ENCODE results near the gene SCGB3A2. TPM values are rescaled to one million over a fixed set of nuclear protein-coding genes. Genes with fewer than 3 reads are reported as not detected.
A peak's percentile ranks its signal among the peaks of the same experiment; 100 is the strongest.
"Not testable (repeated sequence)": the region's sequence is repeated elsewhere in the genome, so short reads cannot be mapped to it uniquely, and the experiment has no call there.

SCGB3A2 gene
- total RNA-seq, 1 donor from 2014 or later, result not detected

DNA sequence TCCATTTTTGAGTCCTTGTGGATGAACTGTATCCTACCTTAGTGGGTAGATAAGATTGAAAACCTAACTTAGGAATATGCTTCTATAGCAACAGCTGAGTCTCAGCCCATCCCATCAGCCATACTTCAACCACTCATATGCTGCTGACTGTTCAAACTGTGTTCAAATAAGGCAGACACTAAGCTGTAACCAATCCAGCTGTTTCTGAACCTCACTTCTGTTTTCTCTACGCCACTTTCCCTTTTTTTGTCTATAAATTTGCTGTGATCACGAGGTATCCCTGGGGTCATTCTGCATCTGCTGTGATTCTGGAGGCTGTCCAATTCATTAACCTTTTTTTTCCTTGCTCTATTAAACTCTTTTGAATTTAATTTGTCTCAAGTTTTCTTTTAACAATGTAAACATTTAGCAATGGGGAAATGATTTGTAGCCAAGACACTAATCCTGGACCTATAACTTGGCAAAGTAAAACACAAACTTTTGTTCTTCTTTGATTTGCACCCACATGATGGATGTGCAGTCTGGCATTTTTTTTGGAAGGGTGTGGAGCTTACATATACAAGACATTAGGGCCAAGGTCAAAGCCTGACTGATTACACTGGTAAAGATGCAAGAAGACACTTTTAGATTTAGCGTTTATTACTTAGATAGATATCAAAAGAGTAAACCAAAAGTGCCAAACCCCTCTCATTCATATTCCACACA lies 14.9 kb upstream of the SCGB3A2 start:
- DNase-seq, result no peak

- no peak for DNase-seq
Observed at GRCh38 chr5:147869112-147869511, 9.4 kb upstream of the SCGB3A2 start.

- DNase-seq, result not testable (repeated sequence)
Observed at GRCh38 chr5:147869892-147870291, 8.6 kb upstream of the SCGB3A2 start.

- DNase-seq, result not testable (repeated sequence)
Observed at GRCh38 chr5:147871980-147872549, 6.4 kb upstream of the SCGB3A2 start.

DNA sequence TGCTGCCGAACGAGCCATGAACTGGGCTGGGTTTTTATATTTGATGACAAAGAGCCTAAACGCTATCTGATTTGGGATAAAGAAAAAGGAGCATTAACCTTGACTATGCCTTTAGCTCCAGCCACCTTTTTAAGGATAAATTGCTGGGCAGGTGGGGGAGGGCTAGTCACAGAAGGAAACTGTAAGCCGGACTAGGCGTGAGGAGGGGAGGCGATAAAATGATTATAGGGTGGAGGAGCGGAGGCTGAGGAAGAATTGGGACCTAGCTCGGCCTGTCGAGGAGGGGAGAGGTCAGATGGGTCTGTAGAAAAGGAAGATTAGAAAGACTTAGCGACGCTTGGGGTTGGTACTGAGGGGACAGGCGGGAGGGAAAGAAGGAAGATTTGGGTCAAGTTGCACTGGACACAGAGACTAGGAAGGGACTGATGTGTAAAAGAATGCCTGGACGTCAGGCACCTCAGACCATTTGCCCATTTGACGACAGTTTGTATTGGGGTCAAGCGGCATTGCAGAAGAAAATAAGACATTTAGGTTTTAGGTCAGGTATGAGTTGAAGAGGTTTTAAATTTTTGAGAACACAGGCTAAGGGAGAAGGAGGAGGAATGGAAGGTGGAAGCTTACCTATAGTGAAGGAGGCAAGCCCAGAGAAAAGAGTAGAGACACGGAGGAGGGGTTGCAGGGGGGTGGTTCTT lies 5.6 kb upstream of the SCGB3A2 start:
- not testable (repeated sequence) for DNase-seq

- DNase-seq, result not testable (repeated sequence)
Observed at GRCh38 chr5:147874118-147874875, 4.2 kb upstream of the SCGB3A2 start.

- no peak for DNase-seq
Observed at GRCh38 chr5:147874910-147875367, 3.6 kb upstream of the SCGB3A2 start.

DNA sequence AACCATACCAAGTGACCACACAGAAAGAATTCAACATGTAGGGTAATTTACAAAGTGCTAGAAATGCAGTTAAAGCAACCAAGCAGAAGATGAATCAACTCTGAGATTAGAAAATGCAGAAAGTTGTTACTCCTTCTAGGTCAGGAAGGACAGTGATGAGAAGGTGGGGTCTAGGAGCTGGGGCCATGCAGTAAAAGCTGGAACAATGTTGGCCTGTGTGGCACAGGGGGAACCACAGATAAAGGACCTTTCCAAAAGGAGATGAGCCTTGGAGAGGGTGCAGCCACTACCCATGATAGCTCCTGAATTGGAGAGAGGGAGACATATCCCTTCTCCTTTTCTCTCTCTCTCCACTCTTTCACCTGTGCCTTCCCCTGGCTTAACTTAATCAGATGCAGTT lies 2.4 kb upstream of the SCGB3A2 start:
- no peak for DNase-seq

GRCh38 chr5:147876626-147877025 lies 1.9 kb upstream of the SCGB3A2 start:
- DNase-seq, result no peak

DNA sequence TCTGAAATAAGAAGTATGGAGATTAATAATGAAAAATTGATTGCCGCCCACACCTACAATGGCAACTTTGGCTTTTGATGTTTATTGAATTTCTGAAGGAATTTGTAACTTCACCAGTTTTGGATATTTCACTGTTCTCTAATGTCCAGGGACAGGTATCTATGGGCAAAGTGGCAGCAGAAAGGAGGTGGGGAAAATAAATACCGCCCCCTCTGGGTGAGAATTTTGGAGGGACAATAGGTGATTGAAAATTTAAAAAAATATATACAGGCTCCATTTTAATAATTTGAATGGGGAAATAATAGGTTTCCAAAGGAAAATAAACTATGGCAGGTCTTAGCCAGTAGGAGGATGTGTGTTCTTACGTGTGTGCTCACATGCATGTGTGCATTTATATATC lies 1.3 kb downstream of the SCGB3A2 start:
- DNase-seq, result no peak

GRCh38 chr5:147880487-147880886 lies 2.0 kb downstream of the SCGB3A2 start:
- DNase-seq, result no peak

DNA sequence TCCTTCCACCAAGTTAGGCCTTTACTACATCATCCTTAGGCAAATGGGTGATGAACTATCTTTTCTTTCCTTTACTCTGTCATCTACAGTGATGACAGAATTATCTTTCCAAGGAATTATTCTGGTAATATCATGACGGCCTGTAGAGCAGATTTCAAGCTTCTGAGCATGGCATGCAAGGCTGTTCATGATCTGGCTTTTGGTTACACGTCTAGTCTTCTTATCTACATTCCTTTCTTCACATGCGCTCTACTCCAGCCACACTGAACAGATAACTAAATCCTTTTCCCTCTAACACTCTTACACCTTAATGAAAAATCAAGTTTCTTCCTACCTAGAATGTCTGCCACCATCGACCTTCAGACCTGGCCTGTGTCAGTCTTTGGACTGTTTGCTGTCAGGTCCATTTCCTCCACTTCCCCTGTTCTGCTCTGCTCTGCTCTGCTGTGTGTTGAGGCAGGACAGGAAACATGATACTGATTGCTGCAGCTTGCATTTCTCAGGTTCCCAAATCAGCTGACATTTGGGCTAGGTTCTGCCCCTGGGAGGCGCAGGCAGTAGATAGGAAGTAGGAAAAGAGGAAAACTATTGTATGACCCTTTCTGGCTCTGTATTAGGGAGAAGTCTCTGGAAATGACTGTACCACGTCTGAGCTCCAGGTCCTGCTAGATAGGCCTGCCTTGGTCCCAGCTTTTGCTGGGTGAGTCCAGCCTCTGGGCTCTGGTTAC lies 4.2 kb downstream of the SCGB3A2 start:
- DNase-seq, result no peak

- DNase-seq, result peak; percentile 72
Observed at GRCh38 chr5:147887026-147887627, 8.6 kb downstream of the SCGB3A2 start.

DNA sequence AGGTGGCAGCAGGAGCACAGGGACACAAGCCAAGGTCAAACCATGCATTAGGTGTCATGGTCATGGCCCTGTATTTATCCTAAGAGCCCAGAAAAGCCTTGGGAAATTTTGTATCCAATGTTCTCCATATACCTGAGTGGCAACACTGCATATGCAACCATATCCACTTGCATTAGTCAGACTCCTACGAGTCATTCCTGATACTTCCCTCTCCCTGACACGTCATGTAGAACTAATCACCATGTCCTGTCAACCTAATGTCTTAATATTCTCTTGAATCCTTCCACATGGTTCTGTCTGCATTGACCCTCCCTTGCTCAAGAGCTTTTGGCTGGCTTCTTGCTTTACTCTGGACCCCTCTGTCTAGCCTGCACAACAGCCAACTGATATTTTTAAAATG lies 9.4 kb downstream of the SCGB3A2 start:
- peak; percentile 7 for DNase-seq

DNA sequence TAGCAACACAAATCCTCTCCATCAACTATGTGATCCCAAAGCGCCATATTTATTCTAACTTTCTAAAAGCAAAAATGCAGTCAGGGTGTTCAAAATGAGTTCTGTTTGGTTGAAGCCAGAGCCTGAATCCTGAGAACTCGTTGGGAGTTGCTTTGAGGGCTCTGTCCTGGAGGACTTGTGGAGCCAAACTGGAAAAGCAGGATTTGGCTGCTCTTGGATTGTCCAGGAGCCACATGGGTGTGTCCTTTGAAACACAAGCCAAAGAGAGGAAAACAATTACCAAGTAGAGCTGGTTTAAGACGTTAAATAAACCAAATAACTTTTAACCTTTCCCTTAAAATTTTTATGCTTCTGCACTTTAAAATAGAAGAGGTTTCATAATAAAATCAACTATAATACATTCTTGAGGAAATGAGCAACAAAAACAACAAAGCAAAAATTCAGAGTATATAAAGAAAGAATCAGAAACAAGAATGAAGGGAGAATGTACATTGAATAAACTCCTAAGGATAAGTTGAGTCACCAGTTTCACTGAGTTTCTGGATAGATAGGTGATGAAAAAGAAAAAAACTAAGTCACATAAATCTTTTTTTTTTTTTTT lies 14.3 kb downstream of the SCGB3A2 start:
- peak; percentile 8 for DNase-seq

DNA sequence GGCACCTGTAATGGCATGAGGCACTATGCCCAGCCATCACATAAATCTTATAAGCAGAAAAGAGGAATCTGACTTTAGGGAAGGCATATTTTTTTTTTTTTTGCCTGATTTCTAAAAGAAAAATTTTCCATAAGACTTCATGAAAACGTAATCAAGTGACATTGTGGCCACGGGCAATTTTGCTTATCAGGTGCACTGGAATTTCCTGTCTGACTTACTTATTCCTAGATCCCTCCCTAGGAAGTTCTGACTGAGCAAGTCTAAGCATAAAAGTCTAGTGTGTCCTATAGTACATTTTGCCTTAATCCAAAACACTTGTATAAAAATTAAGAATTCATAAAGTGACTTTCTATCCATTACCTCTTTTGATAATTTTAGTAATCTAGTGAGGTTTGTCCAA lies 15.3 kb downstream of the SCGB3A2 start:
- peak; percentile 66 for DNase-seq

DNA sequence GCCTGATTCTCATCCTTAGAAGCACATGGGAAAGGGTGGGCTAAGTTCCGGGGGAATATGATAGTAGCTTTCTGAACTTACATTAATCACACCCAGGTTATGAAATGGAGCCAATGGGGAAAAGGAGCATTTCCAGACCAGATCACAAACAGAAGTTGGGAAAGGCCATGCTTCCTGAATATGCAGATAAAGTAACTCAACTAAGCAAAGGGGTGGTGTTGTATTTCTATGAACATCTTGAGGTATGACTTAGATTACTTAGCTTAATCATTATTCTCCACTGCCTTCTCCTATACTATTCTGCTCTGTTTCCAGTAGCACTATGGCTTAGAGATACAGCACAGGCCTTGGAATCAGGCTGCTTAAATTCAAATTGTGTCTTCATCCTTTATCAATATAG lies 17.4 kb downstream of the SCGB3A2 start:
- DNase-seq, result no peak

DNA sequence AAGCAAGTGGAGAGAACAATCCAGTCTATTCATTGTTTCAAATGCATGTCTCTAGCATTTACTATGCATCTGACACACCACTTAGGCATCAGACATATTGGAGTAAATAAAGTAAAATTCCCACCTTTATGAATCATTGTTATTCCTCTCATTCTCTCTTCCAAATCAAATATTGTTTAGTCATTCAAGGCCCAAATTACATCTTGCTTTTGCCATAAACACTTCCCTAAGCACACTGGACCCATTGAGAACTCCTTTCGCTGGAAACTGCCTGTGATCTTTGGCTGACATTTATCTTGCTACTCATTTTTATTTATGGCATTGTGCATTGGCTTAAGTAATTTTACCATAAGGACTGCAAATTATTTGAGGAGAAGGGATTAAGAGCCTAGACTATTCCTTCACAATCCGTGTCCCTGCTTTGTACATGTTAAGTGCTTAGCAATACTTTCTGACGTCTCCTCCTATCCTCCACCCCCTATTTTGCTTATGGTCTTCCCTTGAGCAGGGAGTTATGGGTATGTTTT lies 20.4 kb downstream of the SCGB3A2 start:
- peak; percentile 3 for DNase-seq

GRCh38 chr5:147901599-147902039 lies 23.1 kb downstream of the SCGB3A2 start:
- DNase-seq, result peak; percentile 2

- no peak for DNase-seq
Observed at GRCh38 chr5:147902609-147903115, 24.2 kb downstream of the SCGB3A2 start.

- DNase-seq, result no peak
Observed at GRCh38 chr5:147904110-147904509, 25.6 kb downstream of the SCGB3A2 start.

Data from dermis blood vessel endothelial cell (primary cell).